HG03432 (cell line): ENCODE results near the gene UGT1A9.

Experiments
- ATAC-seq: cut with Tn5 transposase; IDR thresholded peaks from one replicate; pipeline ENCODE4 v1.9.1; 2021; ENCODE audit warnings: mild to moderate bottlenecking, moderate library complexity; ENCODE audit not compliant: unreplicated experiment

The UGT1A9 gene

GRCh38 chr2:233793465-233794127, 121.9 kb downstream of the UGT1A9 start:
- ATAC-seq: no peak

- ATAC-seq: no peak
Observed at GRCh38 chr2:233794128-233794658, 122.5 kb downstream of the UGT1A9 start.

GRCh38 chr2:233795735-233796171, 124.1 kb downstream of the UGT1A9 start:
- ATAC-seq: no peak

GRCh38 chr2:233796254-233796653, 124.6 kb downstream of the UGT1A9 start:
- no peak for ATAC-seq

DNA sequence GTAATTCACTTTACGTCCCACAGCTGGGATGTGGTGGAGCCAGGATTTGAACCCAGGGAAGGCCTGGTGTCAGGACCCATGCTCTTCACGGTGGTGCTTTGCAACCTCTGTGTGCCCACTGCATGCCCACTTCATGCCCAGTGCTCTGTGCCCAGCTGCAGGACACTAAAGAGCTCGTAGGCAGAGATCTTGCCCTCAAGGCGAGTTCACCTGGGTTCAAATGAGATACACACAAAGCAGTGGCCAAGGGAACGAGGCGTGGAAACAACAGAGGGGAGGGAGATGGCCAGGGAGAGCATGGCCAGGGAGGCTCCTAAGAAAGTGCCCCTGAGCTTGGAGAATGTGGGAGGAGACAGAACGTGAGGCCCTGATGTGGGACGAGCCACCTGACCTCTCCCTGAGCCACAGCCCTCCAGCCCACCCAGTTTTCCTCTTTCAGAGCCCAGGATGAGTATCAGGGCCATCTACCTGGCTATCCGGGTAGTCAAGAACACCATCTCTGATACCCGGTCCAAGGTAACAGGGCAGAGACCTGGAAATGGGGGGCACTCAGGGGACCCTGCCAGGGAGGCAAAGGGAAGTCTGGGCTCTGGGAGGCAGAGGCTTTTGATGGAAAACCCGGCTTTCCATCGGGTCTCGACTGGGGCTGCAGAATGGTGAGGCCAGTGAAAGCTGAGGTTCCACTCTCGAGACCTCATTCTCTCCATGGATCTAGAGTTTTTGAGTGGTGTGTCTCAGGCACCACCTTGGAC, 126.8 kb downstream of the UGT1A9 start:
- no peak for ATAC-seq

- ATAC-seq: no peak
Observed at GRCh38 chr2:233799087-233799665, 127.5 kb downstream of the UGT1A9 start.

DNA sequence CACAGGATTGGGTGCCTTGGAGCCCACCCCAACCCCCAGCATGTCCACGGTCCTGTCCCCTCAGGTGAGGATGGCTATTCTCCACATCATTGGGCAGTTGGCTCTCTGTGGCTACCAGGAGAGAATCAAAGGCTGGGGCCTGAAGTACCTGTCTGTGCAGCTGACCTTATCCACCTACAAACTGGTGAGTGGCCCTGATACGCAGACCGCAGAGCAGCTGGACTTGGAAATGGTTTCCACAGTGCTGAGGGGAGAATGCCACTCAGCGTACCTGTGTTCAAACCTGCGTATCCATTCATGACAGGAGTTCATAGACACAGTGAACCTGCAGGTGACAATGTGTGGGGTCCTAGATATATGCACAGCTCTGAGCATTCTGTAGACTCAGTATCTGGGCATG, 128.0 kb downstream of the UGT1A9 start:
- ATAC-seq: no peak

- no peak for ATAC-seq
Observed at GRCh38 chr2:233800208-233800607, 128.5 kb downstream of the UGT1A9 start.

GRCh38 chr2:233801357-233802131, 129.8 kb downstream of the UGT1A9 start:
- no peak for ATAC-seq

DNA sequence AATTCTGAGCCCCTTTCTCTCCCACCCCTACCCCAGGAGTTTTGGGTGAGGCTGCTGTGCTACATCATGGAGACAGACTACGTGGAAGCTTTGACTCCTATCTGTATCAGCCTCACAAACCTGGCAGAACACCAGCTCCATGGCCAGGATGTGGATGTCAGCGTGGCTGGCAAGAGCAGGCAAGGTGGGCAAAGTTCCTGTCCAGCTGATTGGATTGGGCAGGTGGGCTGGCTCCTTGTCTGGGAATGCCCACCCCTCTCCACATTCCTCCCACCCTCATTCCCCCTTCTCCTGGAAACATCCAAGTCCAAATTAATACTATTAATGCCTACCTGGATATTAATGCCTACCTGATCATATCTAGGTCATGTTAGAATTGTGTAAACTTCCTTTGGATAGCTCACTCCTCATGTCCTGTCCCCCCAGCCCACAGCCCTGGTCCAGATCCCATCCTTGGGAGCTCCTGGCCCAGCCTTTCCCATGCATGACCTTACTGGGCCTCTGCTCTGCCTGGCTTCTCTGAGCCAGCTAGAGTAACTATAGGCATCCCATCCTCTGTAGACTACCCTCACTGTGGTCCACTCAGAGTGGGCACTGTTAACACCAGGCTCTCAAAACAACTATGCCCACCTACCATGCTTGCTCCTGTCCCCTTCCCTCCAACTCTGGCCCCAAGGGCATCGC, 130.6 kb downstream of the UGT1A9 start:
- no peak for ATAC-seq

DNA sequence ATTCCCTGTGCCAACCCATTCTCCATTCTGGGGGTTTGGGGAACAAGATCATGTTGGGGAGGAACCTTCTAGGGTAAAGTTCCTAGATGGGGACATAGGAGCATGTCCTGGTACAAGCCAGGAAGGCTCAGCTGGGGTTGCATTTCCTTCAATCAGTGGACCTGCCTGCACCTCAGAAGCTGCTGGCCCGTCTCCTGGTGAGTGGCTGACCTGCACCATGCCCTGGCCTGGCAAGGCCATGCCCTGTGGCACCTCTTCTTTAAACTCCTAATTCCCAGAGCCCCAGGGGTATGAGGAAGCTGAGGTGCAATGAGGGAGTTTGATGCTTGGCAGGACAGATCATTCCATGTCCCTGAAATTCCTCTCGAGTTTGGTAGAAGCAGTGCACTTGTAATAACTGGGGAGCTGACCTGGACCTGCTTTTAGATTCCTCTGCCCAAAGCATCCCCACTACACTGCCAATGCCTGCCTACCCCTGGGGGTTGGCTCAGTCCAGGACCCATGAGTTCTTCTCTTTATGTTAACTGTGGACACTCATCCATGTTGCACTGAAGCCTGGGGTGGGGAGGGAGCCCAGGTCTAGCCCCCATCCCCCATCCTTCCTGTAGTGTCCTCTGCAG, 131.7 kb downstream of the UGT1A9 start:
- no peak for ATAC-seq

GRCh38 chr2:233803994-233804393, 132.3 kb downstream of the UGT1A9 start:
- ATAC-seq: no peak

DNA sequence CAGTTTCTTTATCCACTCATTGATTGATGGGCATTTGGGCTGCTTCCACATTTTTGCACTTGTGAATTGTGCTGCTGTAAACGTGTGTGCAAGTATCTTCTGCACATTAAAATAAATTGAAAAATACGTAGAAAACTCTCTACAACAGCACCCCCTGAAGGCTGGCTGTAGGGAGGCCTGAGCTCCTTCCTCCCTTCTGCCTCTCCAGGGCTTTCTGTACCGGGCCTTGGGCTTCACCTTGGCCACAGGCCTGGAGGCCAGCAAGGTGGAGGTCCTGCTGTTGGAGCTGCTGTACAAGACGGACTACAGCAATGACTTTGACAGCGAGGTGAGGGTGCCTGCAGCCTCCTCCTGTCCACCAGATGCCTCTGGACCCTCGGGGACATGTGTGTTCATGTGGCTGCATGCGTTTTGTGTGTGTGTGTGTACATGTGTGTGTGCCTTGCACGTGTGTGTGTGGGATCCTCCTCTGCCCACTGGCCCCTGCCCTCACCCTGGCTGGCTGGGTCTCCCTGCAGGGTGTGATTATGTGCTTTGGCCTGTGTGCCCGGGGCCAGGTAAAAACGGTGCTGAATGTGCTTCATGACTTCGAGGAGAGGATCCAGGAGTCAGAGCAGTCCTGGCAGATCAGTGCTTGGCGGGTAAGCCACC, 135.6 kb downstream of the UGT1A9 start:
- no peak for ATAC-seq

DNA sequence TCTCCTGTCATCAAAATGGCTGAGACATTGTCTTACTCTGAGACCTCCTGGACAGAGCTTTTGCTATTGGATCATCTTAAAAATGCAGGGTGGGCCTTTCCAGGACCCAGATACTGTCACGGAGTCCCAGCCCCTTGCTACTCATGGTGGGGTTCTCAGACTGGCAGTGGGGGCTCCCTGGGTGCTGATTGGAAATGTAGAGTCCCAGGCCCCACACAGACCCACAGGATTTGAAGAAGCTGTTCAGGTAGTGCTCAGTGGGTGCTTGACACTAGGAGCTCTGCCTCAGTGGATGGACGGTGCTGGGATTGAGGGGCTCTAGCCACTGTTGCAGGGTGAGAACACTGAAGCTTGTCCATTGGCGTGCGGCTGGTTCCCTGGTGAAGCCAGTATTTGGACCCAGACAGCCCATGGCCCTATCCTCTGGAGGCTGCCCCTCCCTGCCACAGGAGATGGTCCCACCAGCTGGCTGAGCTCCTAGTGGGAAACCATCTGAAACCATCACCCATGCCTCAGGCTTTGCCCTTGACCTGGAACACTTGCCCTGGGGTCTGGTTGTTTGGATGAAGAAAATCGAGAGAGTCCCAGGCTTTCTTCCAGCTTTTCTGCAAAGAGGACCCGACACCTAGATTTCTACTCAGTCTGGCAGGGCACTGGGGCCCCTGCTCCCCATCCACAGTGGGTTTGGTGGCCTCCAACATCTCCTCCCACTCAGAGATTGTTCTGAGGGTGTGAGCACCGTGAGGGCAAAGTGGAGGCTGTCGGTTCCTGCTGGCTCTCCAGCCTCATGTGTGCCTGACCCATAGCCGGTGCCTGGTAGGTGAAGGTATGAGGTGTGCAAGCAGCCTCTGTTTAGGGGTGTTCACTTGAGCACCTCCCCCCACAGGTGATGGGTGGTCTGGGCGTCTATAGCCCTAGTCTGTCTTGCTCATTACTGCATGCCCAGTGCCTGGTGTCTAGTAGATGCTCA, 136.6 kb downstream of the UGT1A9 start:
- ATAC-seq: no peak

- no peak for ATAC-seq
Observed at GRCh38 chr2:233810385-233810784, 138.7 kb downstream of the UGT1A9 start.

DNA sequence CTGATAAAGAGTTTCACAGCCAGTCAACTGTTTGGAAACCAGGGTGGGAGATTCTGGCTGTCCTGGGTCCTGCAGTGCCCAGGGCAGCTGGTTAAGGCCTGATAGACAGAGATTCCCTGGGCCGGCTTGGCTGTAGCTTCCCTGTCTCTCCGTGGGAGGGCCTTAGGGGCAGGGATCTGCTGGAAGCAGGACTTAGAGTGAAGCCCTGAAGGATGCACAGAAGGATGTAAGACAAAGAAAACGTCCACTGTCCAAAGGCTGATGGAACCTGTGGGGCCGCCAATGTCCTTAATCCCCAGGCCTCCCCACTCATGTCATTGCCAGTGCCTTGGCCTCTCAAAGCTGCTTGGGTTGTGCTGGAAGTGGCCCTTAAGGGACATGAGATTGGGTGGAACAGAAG, 139.4 kb downstream of the UGT1A9 start:
- ATAC-seq: no peak

GRCh38 chr2:233811732-233812131, 140.0 kb downstream of the UGT1A9 start:
- ATAC-seq: no peak

- no peak for ATAC-seq
Observed at GRCh38 chr2:233813236-233814055, 141.7 kb downstream of the UGT1A9 start.
